Heart left ventricle (tissue), 16 donors: ENCODE data around the gene FAM20C. TPM values are rescaled to one million over a fixed set of nuclear protein-coding genes. Genes with fewer than 3 reads are reported as not detected.
A peak's percentile ranks its signal among the peaks of the same experiment; 100 is the strongest.

Experiments used
- ATAC-seq, 4 donors: fragments of 200-7000 bp; cut with Tn5 transposase; one replicate each; pipeline ENCODE4 v1.9.1; 2020 to 2022; ENCODE audit warnings: moderate library complexity in 4 of 4, mild to moderate bottlenecking in 3 of 4, moderate number of reproducible peaks in 1 of 4
- DNase-seq, 5 donors: peaks; one replicate each; pipeline ENCODE4 v3.0.0-alpha.2; 2020
- H3K27ac ChIP-seq, 12 donors: fragments of 200-600 bp; sonication (generic) in 4 of 12; one replicate each; pipeline versions ENCODE4 v1.5.0 to v1.8.0; 2016 to 2022; ENCODE audit warnings: mild to moderate bottlenecking in 2 of 12
- H3K27me3 ChIP-seq, 9 donors: fragments of 200-600 bp; sonication (generic) in 2 of 9; one replicate each; pipeline versions ENCODE4 v1.5.1 to v1.8.0; 2016 to 2022; ENCODE audit warnings: mild to moderate bottlenecking in 3 of 9
- H3K36me3 ChIP-seq, 9 donors: fragments of 200-600 bp; sonication (generic) in 2 of 9; one replicate each; pipeline versions ENCODE4 v1.5.0 to v1.8.0; 2018 to 2022; ENCODE audit warnings: mild to moderate bottlenecking in 2 of 9
- H3K4me1 ChIP-seq, 12 donors: fragments of 200-600 bp; sonication (generic) in 4 of 12; one replicate each; pipeline versions ENCODE4 v1.5.0 to v1.8.0; 2016 to 2022; ENCODE audit warnings: mild to moderate bottlenecking in 3 of 12
- H3K4me3 ChIP-seq, 12 donors: fragments of 200-600 bp; sonication (generic) in 4 of 12; one replicate each; pipeline versions ENCODE4 v1.5.0 to v1.8.0; 2017 to 2022; ENCODE audit warnings: mild to moderate bottlenecking in 9 of 12, moderate library complexity in 4 of 12
- H3K9me3 ChIP-seq, 12 donors: fragments of 200-600 bp; sonication (generic) in 4 of 12; one replicate each; pipeline versions ENCODE4 v1.5.0 to v1.8.0; 2016 to 2022; ENCODE audit warnings: mild to moderate bottlenecking in 1 of 12
- CTCF ChIP-seq, 12 donors: fragments of 200-600 bp; sonication (generic) in 4 of 12; IDR thresholded peaks; one replicate each; pipeline versions ENCODE4 v1.5.0 to v1.8.0; 2018 to 2022; ENCODE audit warnings: antibody characterized with exemption in 12 of 12, mild to moderate bottlenecking in 5 of 12
- POLR2A ChIP-seq, 2 donors: fragments of 450-650 bp; IDR thresholded peaks; one replicate each; pipeline ENCODE4 v1.6.1; 2017; ENCODE audit warnings: antibody characterized with exemption in 2 of 2, mild to moderate bottlenecking in 2 of 2, moderate library complexity in 2 of 2
- WGBS, 4 donors: extraction: QIAGEN DNeasy Blood & Tissue Kit in 2 of 4; methylation state at CpG; one replicate each; pipeline versions ENCODE4 v1.1.5 to v1.1.7; 2013 to 2018; 5-methylcytosine and 5-hydroxymethylcytosine counted together
- intact Hi-C, 10 donors: fragments of 100-400 bp; cut with DNase I; formaldehyde crosslinking; loops; one replicate each; pipeline versions ENCODE4 v1.11.1 to v1.14.2; 2022
- polyA plus RNA-seq, 2 donors: library from polyadenylated mRNA; stranded (reverse); fragments of 200-250 nt; gene quantifications; one replicate each; pipeline ENCODE4 v1.2.3, GENCODE V29; 2013
- total RNA-seq, 9 donors: library from RNA; depleted of rRNA in 2 of 9; stranded (reverse); fragments of >200 nt in 2 of 9; fragmentation: NEBNext Ultra II Directional in 3 of 9; extraction: Animal tissue kit (Norgen Biotek cat#: 25700) in 3 of 9; gene quantifications; one replicate each; pipeline versions ENCODE4 v1.1.0 to v1.2.4, GENCODE V29; 2016 to 2023
- donor health status: ischemic (EF 13 %, LVEDD 7.1; RV severe dilation, severe dysfunction).
- donor health status: healthy with polysubstance abuse.
- donor health status: DM: no; HTN: yes; CAD: no.
- donor health status: DM: no; HTN: no; CAD: no.
- donor health status: ischemic (EF 25% LVEDD 6.9; RV normal size, moderate dysfunction).
- donor health status: ischemic (EF 25% LVEDD 5.7; RV mildly dilated, moderate dysfunction).
- donor health status: healthy.
- donor health status: DM: yes; HTN: yes; CAD: no.
- donor health status: ischemic (EF 35%, LVEDD 5.7; RV mildly dilated, moderate dysfunction).
- donor health status: nonischemic (EF 11% LVEDD 7.7; RV severe dilation, severe dysfunction).
- donor health status: DM: yes; HTN: yes; CAD: no.
- donor health status: PGD.
- donor health status: ischemic (EF 29% LVEDD 5.4; RV normal size, mild dysfunction).
- donor health status: nonischemic (EF 23%, LVEDD 6.1; RV moderate dilation, normal function).

FAM20C gene
- total and polyA plus RNA-seq, 11 donors = 11.1 to 52.0 (median 21.0) TPM

- peak in 1 of 5 donors; percentile 9 for DNase-seq
- WGBS, 4 donors = 69 to 82% (median 75%) methylated on average over 22 to 23 of the region's 23 CpGs
Measured at GRCh38 chr7:293681-294439, 101.5 kb downstream of the FAM20C start.

GRCh38 chr7:294440-295154 is 102.2 kb downstream of the FAM20C start:
- DNase-seq = peak in 1 of 5 donors; percentile 24
- ATAC-seq = no peak
- WGBS, 4 donors = 73 to 83% (median 83%) methylated on average over 23 to 25 of the region's 25 CpGs
- no peaks in the 10 kb centered on the region for H3K36me3 ChIP-seq
- TF ChIP-seq CTCF (IDR thresholded peaks at IDR 0.05) = no peak
- TF ChIP-seq POLR2A (IDR thresholded peaks at IDR 0.05) = no peak
- no peak overlapping the region for H3K4me3 ChIP-seq
- peaks cover 21 to 65% (median 48%) of the 10 kb centered on the region in 9 donors for H3K27me3 ChIP-seq
- no peak overlapping the region for H3K27ac ChIP-seq
- intact Hi-C loops = no loop called here
- no peaks in the 10 kb centered on the region for H3K9me3 ChIP-seq
- peaks cover 0 to 14% (median 0%) of the 10 kb centered on the region in 12 donors for H3K4me1 ChIP-seq

More at GRCh38 chr7:293681-294439, 101.5 kb downstream of the FAM20C start:
- no peaks in the 10 kb centered on the region for H3K9me3 ChIP-seq
- peaks cover 26 to 73% (median 55%) of the 10 kb centered on the region in 9 donors for H3K27me3 ChIP-seq
- peaks cover 0 to 15% (median 0%) of the 10 kb centered on the region in 12 donors for H3K4me1 ChIP-seq
- no peak overlapping the region for H3K4me3 ChIP-seq
- no peaks in the 10 kb centered on the region for H3K36me3 ChIP-seq
- ATAC-seq = no peak
- TF ChIP-seq POLR2A (IDR thresholded peaks at IDR 0.05) (no peak), CTCF (IDR thresholded peaks at IDR 0.05) (no peak)
- intact Hi-C loops = no loop called here
- no peak overlapping the region for H3K27ac ChIP-seq

GRCh38 chr7:295155-296154 is 103.1 kb downstream of the FAM20C start:
- intact Hi-C loops = no loop called here
- TF ChIP-seq CTCF (IDR thresholded peaks at IDR 0.05) = no peak
- no peak for TF ChIP-seq POLR2A (IDR thresholded peaks at IDR 0.05)
- ATAC-seq (no peak), DNase-seq (peak in 1 of 5 donors; percentile 14)
- 80 to 85% (median 82%) methylated on average over 18 to 27 of the region's 27 CpGs for WGBS, 4 donors
- Histone ChIP-seq H3K27ac (no peak overlapping the region), H3K27me3 (peaks cover 12 to 57% (median 40%) of the 10 kb centered on the region in 9 donors), H3K4me3 (no peak overlapping the region), H3K4me1 (peaks cover 0 to 5% (median 0%) of the 10 kb centered on the region in 12 donors), H3K9me3 (no peaks in the 10 kb centered on the region), H3K36me3 (no peaks in the 10 kb centered on the region)
